Measurements from ENCODE around the gene SOX21. TPM values are rescaled to one million over a fixed set of nuclear protein-coding genes. Genes with fewer than 3 reads are reported as not detected.

SOX21 gene
- total RNA-seq, 2 experiments from 2014 or later, result not detected

- Mint-ChIP-seq H3K27me3 (peaks cover 78% of the 10 kb centered on the region), H3K4me3 (no peak overlapping the region), H3K36me3 (peaks cover 2% of the 10 kb centered on the region), H3K4me1 (ENCODE audit: low read depth) (peaks cover 19% of the 10 kb centered on the region), H3K9me3 (no peaks in the 10 kb centered on the region), H3K27ac (no peak overlapping the region)
- no peak for DNase-seq
- ChIA-PET CTCF (no interaction called here), POLR2A (no interaction called here)
- intact Hi-C loops (cut with micrococcal nuclease), result loop anchor here (5.0 kb wide), 1 partner anchor 260 kb away; no protein-coding TSS in a partner anchor
Observed at GRCh38 chr13:94706843-94707399, 5.4 kb downstream of the SOX21 start.

- peaks cover 81% of the 10 kb centered on the region for H3K27me3 Mint-ChIP-seq
- no peak for DNase-seq
- intact Hi-C loops (cut with micrococcal nuclease), result loop anchor here (5.0 kb wide), 1 partner anchor 261 kb away; no protein-coding TSS in a partner anchor
- no peak overlapping the region for H3K4me3 Mint-ChIP-seq
- H3K4me1 Mint-ChIP-seq (ENCODE audit: low read depth), result peaks cover 19% of the 10 kb centered on the region
- CTCF ChIA-PET, result no interaction called here
- peaks cover 2% of the 10 kb centered on the region for H3K36me3 Mint-ChIP-seq
- POLR2A ChIA-PET, result no interaction called here
- no peaks in the 10 kb centered on the region for H3K9me3 Mint-ChIP-seq
- no peak overlapping the region for H3K27ac Mint-ChIP-seq
Observed at GRCh38 chr13:94706101-94706842, 6.1 kb downstream of the SOX21 start.

- intact Hi-C loops (cut with micrococcal nuclease), result loop anchor here (5.0 kb wide), 1 partner anchor 262 kb away; no protein-coding TSS in a partner anchor
- H3K27ac Mint-ChIP-seq, result no peak overlapping the region
- H3K4me3 Mint-ChIP-seq, result no peak overlapping the region
- H3K9me3 Mint-ChIP-seq, result no peaks in the 10 kb centered on the region
- ChIA-PET CTCF (no interaction called here), POLR2A (no interaction called here)
- peaks cover 82% of the 10 kb centered on the region for H3K27me3 Mint-ChIP-seq
- H3K4me1 Mint-ChIP-seq (ENCODE audit: low read depth), result peaks cover 13% of the 10 kb centered on the region
- peaks cover under 1% of the 10 kb centered on the region for H3K36me3 Mint-ChIP-seq
- DNase-seq, result no peak
Observed at GRCh38 chr13:94705081-94706030, 7.0 kb downstream of the SOX21 start.

DNA sequence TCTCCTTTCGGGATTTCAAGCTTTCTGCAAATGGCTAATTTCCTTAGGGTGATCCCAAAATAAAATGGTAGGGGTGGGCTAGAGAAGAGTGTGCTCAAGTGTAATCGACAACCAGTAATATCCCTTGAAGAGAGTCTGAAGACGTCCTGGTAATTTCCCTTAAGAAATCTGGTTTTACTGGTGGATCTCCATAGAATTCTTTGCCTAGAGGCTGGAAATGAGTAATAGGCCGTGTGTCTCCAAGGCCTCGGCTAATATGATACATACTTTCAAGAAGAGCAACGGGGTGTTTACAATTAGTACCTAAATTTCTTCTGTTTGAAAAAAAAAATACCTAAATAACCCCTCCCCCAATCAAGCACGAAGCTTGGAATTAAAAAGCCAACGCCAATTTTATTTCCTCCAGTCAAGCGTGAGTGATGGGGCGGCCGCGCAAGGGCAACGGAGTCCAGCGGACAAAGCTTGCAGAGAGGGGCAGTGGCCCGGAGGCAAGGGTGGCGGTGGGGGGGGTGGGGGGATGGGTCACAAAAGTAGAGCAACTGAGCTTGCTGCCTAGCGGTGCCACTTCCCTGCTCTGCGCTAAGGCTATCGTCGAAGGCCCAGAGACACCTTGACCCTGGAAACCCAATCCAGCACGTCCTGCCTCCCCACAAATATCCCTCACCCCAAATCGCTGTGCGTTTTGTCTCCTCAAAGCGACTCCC lies 7.8 kb downstream of the SOX21 start:
- intact Hi-C loops (cut with micrococcal nuclease), result loop anchor here (5.0 kb wide), 1 partner anchor 263 kb away; no protein-coding TSS in a partner anchor
- H3K36me3 Mint-ChIP-seq, result no peaks in the 10 kb centered on the region
- ChIA-PET CTCF (no interaction called here), POLR2A (no interaction called here)
- H3K4me1 Mint-ChIP-seq (ENCODE audit: low read depth), result peaks cover 10% of the 10 kb centered on the region
- no peaks in the 10 kb centered on the region for H3K9me3 Mint-ChIP-seq
- H3K27ac Mint-ChIP-seq, result no peak overlapping the region
- no peak overlapping the region for H3K4me3 Mint-ChIP-seq
- no peak for DNase-seq
- peaks cover 87% of the 10 kb centered on the region for H3K27me3 Mint-ChIP-seq

DNA sequence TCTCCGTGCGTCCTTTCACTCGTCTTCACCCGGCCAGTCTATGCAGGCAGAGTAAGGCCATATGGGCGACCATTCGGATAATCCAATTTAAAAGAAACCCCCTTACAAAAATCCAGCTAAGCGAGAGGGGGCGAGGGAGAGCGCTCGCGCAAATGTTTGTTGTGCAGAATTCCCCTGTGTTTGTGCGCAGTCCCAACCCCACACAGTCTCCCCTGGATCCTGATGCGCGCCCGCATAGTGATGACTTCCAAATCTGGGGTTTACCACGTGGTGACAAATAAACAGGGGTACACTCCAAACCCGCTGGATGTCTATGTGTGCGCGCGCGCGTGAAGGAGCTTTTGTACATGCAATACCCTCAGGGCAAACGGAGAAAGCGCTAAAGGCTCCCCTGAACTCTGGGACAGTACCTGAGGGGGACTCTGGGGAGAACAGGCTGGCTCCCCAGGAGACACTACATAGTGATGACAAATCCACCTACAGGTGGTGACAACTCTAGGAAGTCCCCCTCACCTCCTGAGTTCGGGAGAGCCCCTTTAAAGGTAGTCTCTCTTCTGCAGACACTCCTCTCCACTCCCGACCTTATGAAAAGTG lies 8.5 kb downstream of the SOX21 start:
- peak overlapping the region; percentile 21 for H3K27ac Mint-ChIP-seq
- CTCF ChIA-PET, result no interaction called here

GRCh38 chr13:94703271-94703670 lies 9.1 kb downstream of the SOX21 start:
- no peaks in the 10 kb centered on the region for H3K36me3 Mint-ChIP-seq
- H3K27me3 Mint-ChIP-seq, result peaks cover 82% of the 10 kb centered on the region
- CTCF ChIA-PET, result no interaction called here
- no peak overlapping the region for H3K4me3 Mint-ChIP-seq
- peak overlapping the region; percentile 21 for H3K27ac Mint-ChIP-seq
- H3K9me3 Mint-ChIP-seq, result no peaks in the 10 kb centered on the region
- DNase-seq, result no peak
- peaks cover 10% of the 10 kb centered on the region for H3K4me1 Mint-ChIP-seq (ENCODE audit: low read depth)
- intact Hi-C loops (cut with micrococcal nuclease), result no loop called here
- POLR2A ChIA-PET, result no interaction called here

More for the DNA sequence above, 8.5 kb downstream of the SOX21 start:
- intact Hi-C loops (cut with micrococcal nuclease), result no loop called here
- POLR2A ChIA-PET, result no interaction called here
- H3K4me3 Mint-ChIP-seq, result no peak overlapping the region
- no peak for DNase-seq
- H3K36me3 Mint-ChIP-seq, result no peaks in the 10 kb centered on the region
- H3K27me3 Mint-ChIP-seq, result peaks cover 84% of the 10 kb centered on the region
- H3K9me3 Mint-ChIP-seq, result no peaks in the 10 kb centered on the region
- peaks cover 10% of the 10 kb centered on the region for H3K4me1 Mint-ChIP-seq (ENCODE audit: low read depth)

- H3K4me3 Mint-ChIP-seq, result no peak overlapping the region
- H3K27me3 Mint-ChIP-seq, result peaks cover 76% of the 10 kb centered on the region
- ChIA-PET POLR2A (no interaction called here), CTCF (interaction anchor here (0.8 kb wide), 1 partner anchor 126 kb away, joined by 3 read pairs; no protein-coding TSS in a partner anchor)
- H3K36me3 Mint-ChIP-seq, result no peaks in the 10 kb centered on the region
- intact Hi-C loops (cut with micrococcal nuclease), result no loop called here
- no peak for DNase-seq
- H3K27ac Mint-ChIP-seq, result no peak overlapping the region
- no peaks in the 10 kb centered on the region for H3K9me3 Mint-ChIP-seq
- peaks cover 3% of the 10 kb centered on the region for H3K4me1 Mint-ChIP-seq (ENCODE audit: low read depth)
Observed at GRCh38 chr13:94702181-94703041, 9.9 kb downstream of the SOX21 start.

GRCh38 chr13:94701313-94702180 lies 10.8 kb downstream of the SOX21 start:
- no peak overlapping the region for H3K27ac Mint-ChIP-seq
- no peak overlapping the region for H3K4me3 Mint-ChIP-seq
- intact Hi-C loops (cut with micrococcal nuclease), result no loop called here
- no peaks in the 10 kb centered on the region for H3K9me3 Mint-ChIP-seq
- ChIA-PET POLR2A (no interaction called here), CTCF (no interaction called here)
- H3K4me1 Mint-ChIP-seq (ENCODE audit: low read depth), result peaks cover 2% of the 10 kb centered on the region
- H3K27me3 Mint-ChIP-seq, result peaks cover 71% of the 10 kb centered on the region
- no peak for DNase-seq
- H3K36me3 Mint-ChIP-seq, result no peaks in the 10 kb centered on the region

DNA sequence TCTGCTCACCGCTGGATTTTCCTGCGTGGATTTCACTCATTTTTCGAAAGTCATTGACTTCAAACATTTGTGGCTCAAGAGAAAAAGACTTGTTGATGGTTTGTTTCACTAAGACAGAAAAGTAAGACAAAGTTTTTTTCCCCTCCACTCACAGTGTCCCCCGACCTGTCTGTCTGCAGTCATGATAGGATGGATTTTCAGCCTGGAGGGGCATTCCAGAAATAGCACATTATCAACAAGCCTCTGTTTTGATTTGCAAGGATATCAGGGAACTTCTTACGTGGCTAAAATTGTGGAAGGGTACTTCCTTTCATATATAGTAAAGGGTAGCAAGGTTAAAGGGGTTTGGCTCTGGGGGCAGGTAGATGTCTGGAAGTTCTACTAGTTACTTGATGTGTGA lies 11.8 kb downstream of the SOX21 start:
- Mint-ChIP-seq H3K4me3 (no peak overlapping the region), H3K36me3 (no peaks in the 10 kb centered on the region), H3K4me1 (ENCODE audit: low read depth) (peaks cover 2% of the 10 kb centered on the region), H3K27me3 (peaks cover 67% of the 10 kb centered on the region), H3K9me3 (no peaks in the 10 kb centered on the region), H3K27ac (no peak overlapping the region)
- intact Hi-C loops (cut with micrococcal nuclease), result no loop called here
- POLR2A ChIA-PET, result no interaction called here
- DNase-seq, result no peak
- CTCF ChIA-PET, result no interaction called here

- intact Hi-C loops (cut with micrococcal nuclease), result no loop called here
Observed at GRCh38 chr13:94700051-94700535, 12.3 kb downstream of the SOX21 start.

More at GRCh38 chr13:94700051-94700535, 12.3 kb downstream of the SOX21 start:
- CTCF ChIA-PET, result no interaction called here
- POLR2A ChIA-PET, result no interaction called here
- Mint-ChIP-seq H3K4me3 (no peak overlapping the region), H3K36me3 (no peaks in the 10 kb centered on the region), H3K4me1 (ENCODE audit: low read depth) (peaks cover 2% of the 10 kb centered on the region), H3K27ac (no peak overlapping the region), H3K27me3 (peaks cover 63% of the 10 kb centered on the region), H3K9me3 (no peaks in the 10 kb centered on the region)
- DNase-seq, result no peak

All from activated CD4-positive, alpha-beta memory T cell treated with anti-CD3 and anti-CD28 coated beads for 36 hours (primary cell).